HUES48 (cell line): ENCODE results near the gene FARP1.

Experiments used
- H3K27ac ChIP-seq: one replicate; pipeline ENCODE4 v1.7.0; 2013; ENCODE audit warnings: low read depth, low read length, inconsistent platforms
- H3K27me3 ChIP-seq: 2 replicates; pipeline ENCODE4 v1.6.1; 2013; ENCODE audit warnings: mild to moderate bottlenecking, low read length; ENCODE audit not compliant: control insufficient read depth, insufficient read depth
- H3K36me3 ChIP-seq: 2 replicates; pipeline ENCODE4 v1.6.1; 2013; ENCODE audit warnings: low read length; ENCODE audit not compliant: control insufficient read depth, insufficient read depth
- H3K4me1 ChIP-seq: 2 replicates; pipeline ENCODE4 v1.6.1; 2013; ENCODE audit warnings: mild to moderate bottlenecking, low read length; ENCODE audit not compliant: control insufficient read depth, insufficient read depth
- H3K4me3 ChIP-seq: 2 replicates; pipeline ENCODE4 v1.5.1; 2013; ENCODE audit warnings: mild to moderate bottlenecking, low read depth, low read length
- H3K9ac ChIP-seq: 2 replicates; pipeline ENCODE4 v1.6.1; 2013; ENCODE audit warnings: mild to moderate bottlenecking, low read depth, low read length, moderate library complexity
- H3K9me3 ChIP-seq: 2 replicates; pipeline ENCODE4 v1.6.1; 2013; ENCODE audit warnings: low read length; ENCODE audit not compliant: control insufficient read depth, insufficient read depth

Gene FARP1

DNA sequence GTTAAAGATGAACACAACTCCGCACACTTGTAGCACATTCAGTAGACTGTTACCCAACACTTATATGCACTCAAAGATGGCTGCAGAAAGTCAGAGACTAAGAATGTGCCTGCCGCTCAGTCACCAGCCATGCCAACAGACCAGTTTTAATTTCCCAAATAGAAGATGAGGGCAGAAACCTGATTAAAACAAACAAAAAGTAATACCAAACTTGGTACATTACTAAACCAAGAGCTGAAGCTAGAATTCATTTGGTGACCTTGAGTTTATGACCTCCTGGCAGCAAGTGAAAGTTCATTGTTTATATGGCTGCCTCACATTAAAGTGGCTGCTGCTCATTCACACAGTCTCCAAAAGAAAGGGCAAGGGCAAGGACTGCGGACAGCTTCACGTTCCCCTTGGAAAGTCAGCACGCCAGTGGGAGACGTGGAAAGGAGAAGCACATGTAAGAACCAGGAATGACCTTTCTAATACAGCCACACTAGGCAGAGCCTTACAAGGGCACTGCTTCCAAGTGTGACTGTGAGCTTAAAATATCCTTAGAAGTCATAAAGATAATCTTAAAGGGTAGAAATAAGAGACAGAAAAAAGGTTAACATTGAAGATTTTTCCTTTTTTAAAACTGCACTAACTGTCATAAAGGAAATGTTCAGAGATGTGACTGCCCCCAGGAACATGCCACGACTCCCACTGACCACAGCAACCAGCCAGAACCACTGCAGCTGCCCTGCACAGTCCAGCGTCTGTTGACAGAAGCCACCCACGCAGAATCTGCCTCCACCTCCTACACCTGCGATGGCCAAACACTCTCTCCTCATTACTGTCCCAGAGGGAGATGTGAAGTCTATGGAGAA is 360.5 kb downstream of the FARP1 start:
- H3K9ac ChIP-seq: no peak overlapping the region
- H3K36me3 ChIP-seq: peaks cover 13% of the 10 kb centered on the region
- no peaks in the 10 kb centered on the region for H3K9me3 ChIP-seq
- H3K4me3 ChIP-seq: no peak overlapping the region
- H3K4me1 ChIP-seq: peaks cover 28% of the 10 kb centered on the region
- H3K27ac ChIP-seq: no peak overlapping the region
- no peaks in the 10 kb centered on the region for H3K27me3 ChIP-seq

DNA sequence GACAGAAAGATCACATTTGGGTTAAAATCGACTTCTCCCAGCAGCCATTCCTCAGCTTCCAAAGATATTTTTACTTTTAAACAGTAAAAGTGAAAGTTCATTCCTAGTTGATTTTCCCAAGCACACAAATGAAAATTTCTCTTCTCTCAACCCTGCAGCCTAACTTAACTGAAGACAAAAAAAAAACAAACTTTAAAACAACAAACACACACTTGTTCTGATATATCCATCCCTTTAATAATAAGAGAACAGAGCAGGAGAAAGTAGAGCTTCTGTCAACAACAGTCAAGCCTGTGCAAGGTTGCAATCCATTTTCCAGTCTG is 361.1 kb downstream of the FARP1 start:
- peaks cover 13% of the 10 kb centered on the region for H3K36me3 ChIP-seq
- H3K4me1 ChIP-seq: peaks cover 34% of the 10 kb centered on the region
- no peak overlapping the region for H3K27ac ChIP-seq
- H3K9ac ChIP-seq: no peak overlapping the region
- H3K9me3 ChIP-seq: no peaks in the 10 kb centered on the region
- no peaks in the 10 kb centered on the region for H3K27me3 ChIP-seq
- H3K4me3 ChIP-seq: no peak overlapping the region

DNA sequence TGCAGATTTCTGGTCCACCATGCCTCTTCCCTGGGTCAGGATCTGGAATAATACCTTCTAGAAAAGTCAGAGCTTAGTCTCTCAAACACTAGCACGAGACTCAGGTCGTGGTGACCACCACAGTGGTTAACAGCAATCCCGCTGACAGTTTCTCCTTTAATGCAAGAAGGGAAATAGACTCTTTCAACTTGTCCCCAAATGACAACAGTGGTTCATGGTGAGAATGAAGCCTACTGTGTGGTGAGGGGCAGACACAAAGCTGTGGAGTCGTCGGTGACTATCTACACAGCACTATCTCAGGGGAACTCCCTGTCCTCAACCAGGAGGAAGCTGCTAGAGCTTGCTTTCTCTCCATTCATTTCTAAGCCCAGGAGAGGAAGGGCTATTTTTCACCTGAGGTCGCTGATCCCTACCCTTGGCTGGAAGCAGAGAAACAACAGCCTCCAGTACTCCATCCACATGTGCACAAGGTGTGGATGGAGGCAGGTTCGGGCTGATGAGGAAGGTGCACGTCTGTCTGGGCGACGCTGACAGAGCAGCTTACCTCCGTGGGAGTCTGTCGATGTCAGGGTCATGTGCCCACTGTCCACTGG is 361.6 kb downstream of the FARP1 start:
- Histone ChIP-seq H3K4me3 (no peak overlapping the region), H3K9ac (no peak overlapping the region), H3K9me3 (no peaks in the 10 kb centered on the region), H3K27ac (no peak overlapping the region), H3K4me1 (peaks cover 39% of the 10 kb centered on the region), H3K36me3 (peaks cover 10% of the 10 kb centered on the region), H3K27me3 (no peaks in the 10 kb centered on the region)
